Astrocyte (in vitro differentiated cells and primary cell): ENCODE measurements around the gene ZNF518A.

Experiments used
- CTCF ChIP-seq: IDR thresholded peaks from 2 replicates; pipeline ENCODE4 v1.5.1; 2011; ENCODE audit warnings: low read depth, mild to moderate bottlenecking, inconsistent platforms, low read length, moderate library complexity; ENCODE audit not compliant: insufficient read depth
- EZH2 ChIP-seq: IDR thresholded peaks from 2 replicates; pipeline ENCODE4 v1.6.1; 2012; ENCODE audit warnings: mild to moderate bottlenecking, low read length, inconsistent platforms; ENCODE audit not compliant: insufficient read depth

GRCh38 chr10:96124230-96125141, 5.6 kb upstream of the ZNF518A start:
- TF ChIP-seq CTCF (no peak), EZH2 (no peak)
